Thyroid gland (tissue), 4 donors: ENCODE results near the gene SRSF2.
A peak's percentile ranks its signal among the peaks of the same experiment; 100 is the strongest.

ENCODE experiments used
- CTCF ChIP-seq, 6 experiments: fragments of 200-600 bp in 3 of 6; fragments of 450-650 bp in 3 of 6; sonication (generic) in 3 of 6; IDR thresholded peaks; one replicate each; pipeline ENCODE4 v1.5.1; 2016 to 2019; ENCODE audit warnings: antibody characterized with exemption in 6 of 6, mild to moderate bottlenecking in 2 of 6, inconsistent platforms in 1 of 6, moderate library complexity in 1 of 6
- POLR2A ChIP-seq, 2 donors: fragments of 450-650 bp; IDR thresholded peaks; one replicate each; pipeline ENCODE4 v1.6.1; 2017; ENCODE audit warnings: antibody characterized with exemption in 2 of 2, mild to moderate bottlenecking in 2 of 2, moderate library complexity in 1 of 2

- TF ChIP-seq CTCF (IDR thresholded peaks at IDR 0.05), result peak; percentile 71 to 84 (median 78)
- no peak for TF ChIP-seq POLR2A (IDR thresholded peaks at IDR 0.05)
Observed at GRCh38 chr17:76714822-76715495, 22.2 kb downstream of the SRSF2 start.
